SU-DHL-6 (cell line): Measurements from ENCODE around the gene ZC3H4.

Experiments
- H2AFZ ChIP-seq: fragments of 200-600 bp; sonication (generic); 2 replicates; pipeline ENCODE4 v1.6.1; 2014; ENCODE audit warnings: low read depth, mild to moderate bottlenecking, moderate library complexity, mixed read lengths, antibody characterized with exemption, low read length; ENCODE audit not compliant: severe bottlenecking
- H3F3A ChIP-seq: fragments of 200-600 bp; shearing (Covaris generic); 2 replicates; pipeline ENCODE4 v1.6.0; 2016; ENCODE audit warnings: antibody characterized with exemption, mild to moderate bottlenecking; ENCODE audit not compliant: insufficient read depth
- H3K27ac ChIP-seq: fragments of 200-600 bp; sonication (generic); 2 replicates; pipeline ENCODE4 v1.5.1; 2016; ENCODE audit warnings: low read depth, mild to moderate bottlenecking, low read length, moderate library complexity, mixed read lengths
- H3K27me3 ChIP-seq: fragments of 200-600 bp; sonication (generic), shearing (Covaris generic); 2 replicates; pipeline ENCODE4 v1.6.0; 2014; ENCODE audit warnings: mild to moderate bottlenecking, low read length
- H3K36me3 ChIP-seq: fragments of 200-600 bp; sonication (generic); 2 replicates; pipeline ENCODE4 v1.6.1; 2014; ENCODE audit warnings: mild to moderate bottlenecking, low read length, mixed read lengths
- H3K4me2 ChIP-seq: fragments of 300-600, 200-600 bp; shearing (Covaris generic), sonication (generic); 2 replicates; pipeline ENCODE4 v1.6.0; 2014; ENCODE audit warnings: low read length, low read depth, mild to moderate bottlenecking; ENCODE audit not compliant: poor library complexity, severe bottlenecking
- H3K4me3 ChIP-seq: fragments of 200-600 bp; sonication (generic); 2 replicates; pipeline ENCODE4 v1.5.1; 2014; ENCODE audit warnings: antibody characterized with exemption, low read length, mild to moderate bottlenecking, mixed read lengths; ENCODE audit not compliant: insufficient read depth, poor library complexity, severe bottlenecking
- H3K79me2 ChIP-seq: fragments of 200-600 bp; sonication (generic); 2 replicates; pipeline ENCODE4 v1.6.1; 2014; ENCODE audit warnings: mild to moderate bottlenecking, low read length, moderate library complexity; ENCODE audit not compliant: insufficient read depth
- H3K9ac ChIP-seq: fragments of 200-600 bp; sonication (generic); 2 replicates; pipeline ENCODE4 v1.7.0; 2014; ENCODE audit warnings: mild to moderate bottlenecking, low read length
- H3K9me2 ChIP-seq: fragments of 200-600 bp; sonication (generic); replicated peaks from 2 replicates; pipeline ENCODE4 v1.6.1; 2014; ENCODE audit warnings: low read length; ENCODE audit not compliant: insufficient read depth
- H3K9me3 ChIP-seq: fragments of 200-600 bp; sonication (generic); 2 replicates; pipeline ENCODE4 v1.6.1; 2014; ENCODE audit warnings: low read length, mixed read lengths; ENCODE audit not compliant: insufficient read depth
- H4K20me1 ChIP-seq: fragments of 200-600 bp; sonication (generic); 2 replicates; pipeline ENCODE4 v1.6.1; 2014; ENCODE audit warnings: low read depth, mild to moderate bottlenecking, antibody characterized with exemption, low read length, moderate library complexity, mixed read lengths
- CTCF ChIP-seq: fragments of 200-600 bp; sonication (generic); IDR thresholded peaks from one replicate; pipeline ENCODE4 v1.5.1; 2017; ENCODE audit warnings: antibody characterized with exemption, mild to moderate bottlenecking, low read length, moderate library complexity; ENCODE audit not compliant: insufficient read depth, poor library complexity, severe bottlenecking
- EZH2phosphoT487 ChIP-seq: fragments of 200-600 bp; sonication (generic), shearing (Covaris generic); conservative IDR thresholded peaks from 2 replicates; pipeline ENCODE4 v1.6.1; 2018; ENCODE audit warnings: mild to moderate bottlenecking, antibody characterized with exemption, low read length, moderate library complexity, mixed read lengths

Gene ZC3H4

GRCh38 chr19:47070756-47071155 lies 42.8 kb downstream of the ZC3H4 start:
- H3K4me2 ChIP-seq: no peak overlapping the region
- no peaks in the 10 kb centered on the region for H3K9me2 ChIP-seq
- no peaks in the 10 kb centered on the region for H3K9me3 ChIP-seq
- no peaks in the 10 kb centered on the region for H3F3A ChIP-seq
- no peak overlapping the region for H2AFZ ChIP-seq
- H3K79me2 ChIP-seq: peaks cover 12% of the 10 kb centered on the region; the same call in 1 of the 2 replicates
- no peak overlapping the region for H3K9ac ChIP-seq
- no peak overlapping the region for H3K27ac ChIP-seq
- no peak for TF ChIP-seq CTCF
- no peak for TF ChIP-seq EZH2phosphoT487
- no peaks in the 10 kb centered on the region for H4K20me1 ChIP-seq
- no peaks in the 10 kb centered on the region for H3K27me3 ChIP-seq
- no peak overlapping the region for H3K4me3 ChIP-seq
- H3K36me3 ChIP-seq: no peaks in the 10 kb centered on the region

GRCh38 chr19:47069795-47070194 lies 43.8 kb downstream of the ZC3H4 start:
- Histone ChIP-seq H3K27me3 (no peaks in the 10 kb centered on the region), H3K36me3 (no peaks in the 10 kb centered on the region), H3K27ac (no peak overlapping the region), H3F3A (no peaks in the 10 kb centered on the region), H3K9me2 (no peaks in the 10 kb centered on the region), H3K79me2 (peaks cover 7% of the 10 kb centered on the region; the same call in 1 of the 2 replicates), H3K4me2 (no peak overlapping the region), H2AFZ (no peak overlapping the region), H4K20me1 (no peaks in the 10 kb centered on the region), H3K9me3 (no peaks in the 10 kb centered on the region), H3K4me3 (no peak overlapping the region), H3K9ac (no peak overlapping the region)
- TF ChIP-seq EZH2phosphoT487 (no peak), CTCF (no peak)

- H3F3A ChIP-seq: 0 out of 2 replicates have a peak, but pooled peaks cover 2% of the 10 kb centered on the region
- H3K9ac ChIP-seq: no peak overlapping the region
- H3K36me3 ChIP-seq: no peaks in the 10 kb centered on the region
- no peak overlapping the region for H3K4me2 ChIP-seq
- no peaks in the 10 kb centered on the region for H3K27me3 ChIP-seq
- no peak overlapping the region for H3K27ac ChIP-seq
- no peak overlapping the region for H3K4me3 ChIP-seq
- H3K9me2 ChIP-seq: no peaks in the 10 kb centered on the region
- no peak overlapping the region for H2AFZ ChIP-seq
- peaks cover 7% of the 10 kb centered on the region; the same call in 1 of the 2 replicates for H3K79me2 ChIP-seq
- no peaks in the 10 kb centered on the region; the same call in 1 of the 2 replicates for H4K20me1 ChIP-seq
- TF ChIP-seq EZH2phosphoT487 (no peak), CTCF (no peak)
- no peaks in the 10 kb centered on the region for H3K9me3 ChIP-seq
Measured at GRCh38 chr19:47068876-47069406, 44.6 kb downstream of the ZC3H4 start.
